Activated CD8-positive, alpha-beta T cell treated with anti-CD3 and anti-CD28 coated beads for 36 hours (primary cell): ENCODE measurements around the gene RCOR3. TPM values are rescaled to one million over a fixed set of nuclear protein-coding genes. Genes with fewer than 3 reads are reported as not detected.

Experiments
- ATAC-seq: fragments of 200-7000 bp; cut with Tn5 transposase; one replicate; pipeline ENCODE4 v1.10.0; 2021; ENCODE audit warnings: mild to moderate bottlenecking, moderate library complexity
- CTCF ChIA-PET: fragments of 350-600 bp; sonication (Branson Sonifier 250); formaldehyde crosslinking; loops from one replicate; lab custom pipeline; 2021; ENCODE audit warnings: antibody characterized with exemption; lab: Charles Lee
- POLR2A ChIA-PET: fragments of 350-600 bp; sonication (Branson Sonifier 250); formaldehyde crosslinking; loops from one replicate; lab custom pipeline; 2021; ENCODE audit warnings: antibody characterized with exemption; lab: Charles Lee
- DNase-seq: peaks from one replicate; pipeline ENCODE4 v3.0.0-alpha.2; 2020
- H3K27ac Mint-ChIP-seq: one replicate; pipeline ENCODE4 v1.8.0; 2021; ENCODE audit warnings: mild to moderate bottlenecking, mixed read lengths
- H3K27me3 Mint-ChIP-seq: one replicate; pipeline ENCODE4 v1.8.0; 2021; ENCODE audit warnings: mixed read lengths
- H3K36me3 Mint-ChIP-seq: one replicate; pipeline ENCODE4 v1.8.0; 2021; ENCODE audit warnings: low read depth, mixed read lengths
- H3K4me1 Mint-ChIP-seq: one replicate; pipeline ENCODE4 v1.8.0; 2021; ENCODE audit warnings: low read depth, mixed read lengths
- H3K4me3 Mint-ChIP-seq: one replicate; pipeline ENCODE4 v1.8.0; 2021; ENCODE audit warnings: mild to moderate bottlenecking, moderate library complexity, mixed read lengths
- H3K9me3 Mint-ChIP-seq: one replicate; pipeline ENCODE4 v1.8.0; 2021; ENCODE audit warnings: mixed read lengths
- CTCF ChIP-seq: fragments of 200-600 bp; IDR thresholded peaks from one replicate; pipeline ENCODE4 v1.8.0; 2022; ENCODE audit warnings: antibody characterized with exemption, mild to moderate bottlenecking
- intact Hi-C: fragments of 100-400 bp; cut with micrococcal nuclease; formaldehyde crosslinking; loops from one replicate; pipeline ENCODE4 v1.10.0; 2022
- total RNA-seq, 2 experiments: library from RNA; stranded (reverse); gene quantifications; one replicate each; pipeline ENCODE4 v1.2.3, GENCODE V29; 2021

RCOR3 gene
- total RNA-seq, 2 experiments from 2014 or later: 25.7 to 30.7 TPM

GRCh38 chr1:211331011-211331709 is 72.0 kb downstream of the RCOR3 start:
- intact Hi-C loops: no loop called here
- CTCF ChIA-PET: interaction anchor here (1.1 to 1.5 kb wide), 2 partner anchors 8 to 184 kb away, joined by 3 to 5 read pairs; no protein-coding TSS in a partner anchor
- H3K27me3 Mint-ChIP-seq: no peaks in the 10 kb centered on the region

GRCh38 chr1:211332036-211332616 is 73.0 kb downstream of the RCOR3 start:
- Mint-ChIP-seq H3K27me3 (no peaks in the 10 kb centered on the region), H3K36me3 (peaks cover 30% of the 10 kb centered on the region), H3K4me1 (peaks cover 84% of the 10 kb centered on the region), H3K4me3 (no peak overlapping the region), H3K27ac (no peak overlapping the region), H3K9me3 (no peaks in the 10 kb centered on the region)
- ATAC-seq (no peak), DNase-seq (no peak)
- TF ChIP-seq CTCF: no peak
- CTCF ChIA-PET: interaction anchor here (0.6 to 1.5 kb wide), 3 partner anchors 9 to 183 kb away, joined by 3 to 5 read pairs (median 3); no protein-coding TSS in a partner anchor
- intact Hi-C loops: no loop called here
- POLR2A ChIA-PET: no interaction called here

More at GRCh38 chr1:211331011-211331709, 72.0 kb downstream of the RCOR3 start:
- POLR2A ChIA-PET: interaction anchor here (0.6 kb wide), 1 partner anchor 162 kb away, joined by 3 read pairs; no protein-coding TSS in a partner anchor
- no peak for DNase-seq
- Mint-ChIP-seq H3K27ac (peak overlapping the region; percentile 44), H3K4me1 (peaks cover 78% of the 10 kb centered on the region), H3K36me3 (peaks cover 32% of the 10 kb centered on the region), H3K9me3 (no peaks in the 10 kb centered on the region), H3K4me3 (no peak overlapping the region)
- no peak for ATAC-seq
- TF ChIP-seq CTCF: no peak

GRCh38 chr1:211332830-211333229 is 73.7 kb downstream of the RCOR3 start:
- intact Hi-C loops: no loop called here
- no peak for TF ChIP-seq CTCF
- DNase-seq (no peak), ATAC-seq (no peak)
- H3K4me3 Mint-ChIP-seq: no peak overlapping the region
- ChIA-PET CTCF (interaction anchor here (0.6 to 1.4 kb wide), 2 partner anchors 9 to 18 kb away, joined by 3 to 7 read pairs; no protein-coding TSS in a partner anchor), POLR2A (interaction anchor here (1.3 to 1.9 kb wide), 2 partner anchors 10 to 50 kb away, joined by 4 to 5 read pairs; no protein-coding TSS in a partner anchor)
- no peaks in the 10 kb centered on the region for H3K27me3 Mint-ChIP-seq
- H3K27ac Mint-ChIP-seq: peak overlapping the region; percentile 46
- peaks cover 91% of the 10 kb centered on the region for H3K4me1 Mint-ChIP-seq
- H3K9me3 Mint-ChIP-seq: no peaks in the 10 kb centered on the region
- peaks cover 29% of the 10 kb centered on the region for H3K36me3 Mint-ChIP-seq

- POLR2A ChIA-PET: interaction anchor here (1.3 to 1.9 kb wide), 2 partner anchors 11 to 49 kb away, joined by 4 to 5 read pairs; no protein-coding TSS in a partner anchor
- Mint-ChIP-seq H3K36me3 (peaks cover 23% of the 10 kb centered on the region), H3K27ac (peak overlapping the region; percentile 37), H3K4me3 (no peak overlapping the region), H3K4me1 (peaks cover 88% of the 10 kb centered on the region), H3K27me3 (no peaks in the 10 kb centered on the region), H3K9me3 (no peaks in the 10 kb centered on the region)
- intact Hi-C loops: no loop called here
- CTCF ChIA-PET: interaction anchor here (1.4 to 2.3 kb wide), 2 partner anchors 10 kb away, joined by 7 to 11 read pairs; no protein-coding TSS in a partner anchor
- no peak for TF ChIP-seq CTCF
- ATAC-seq (no peak), DNase-seq (no peak)
Measured at GRCh38 chr1:211333906-211334305, 74.7 kb downstream of the RCOR3 start.
